ENCODE data around the gene CALML4.

Gene CALML4

DNA sequence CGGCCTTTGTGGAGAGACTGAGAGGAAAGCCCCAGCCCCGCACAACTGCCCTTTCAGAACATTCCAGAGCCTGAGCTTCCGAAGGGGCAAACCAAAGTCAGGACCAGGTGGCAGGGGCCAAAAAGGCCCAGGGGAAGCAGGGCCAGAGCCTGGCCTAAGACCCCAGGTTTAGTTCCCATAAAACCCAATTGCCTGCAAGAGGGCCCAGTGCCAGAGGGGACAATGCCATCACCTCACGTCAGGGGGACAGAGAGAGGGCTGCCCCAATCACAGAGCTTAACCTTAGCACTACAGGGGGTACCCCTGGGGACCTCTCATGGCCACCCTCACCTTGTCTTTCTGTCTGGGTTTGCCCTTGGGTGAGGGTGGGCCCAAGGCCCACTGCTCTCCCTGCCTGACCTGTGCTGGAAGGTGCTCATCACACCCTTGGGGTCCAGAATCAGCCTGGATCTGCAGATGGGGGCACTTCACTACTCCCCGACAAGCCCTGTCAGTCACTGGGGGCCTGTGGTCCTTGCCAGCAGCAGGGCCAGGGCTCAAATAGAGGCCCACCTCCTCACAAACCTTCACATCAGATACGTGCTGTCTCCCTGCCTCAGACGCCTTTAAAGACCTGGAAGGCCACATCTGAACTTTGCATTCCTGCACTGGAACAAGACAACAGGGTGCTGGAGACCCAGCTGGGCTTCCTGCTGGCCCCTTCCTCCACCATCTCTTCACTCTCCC, 3.8 kb downstream of the CALML4 start:
- H3K4me3 ChIP-seq (ENCODE audit: low read depth, low read length): no peak overlapping the region
- TF ChIP-seq CTCF (IDR thresholded peaks at IDR 0.05; ENCODE audit: borderline replicate concordance, insufficient read depth, low read depth, low read length): no peak

DNA sequence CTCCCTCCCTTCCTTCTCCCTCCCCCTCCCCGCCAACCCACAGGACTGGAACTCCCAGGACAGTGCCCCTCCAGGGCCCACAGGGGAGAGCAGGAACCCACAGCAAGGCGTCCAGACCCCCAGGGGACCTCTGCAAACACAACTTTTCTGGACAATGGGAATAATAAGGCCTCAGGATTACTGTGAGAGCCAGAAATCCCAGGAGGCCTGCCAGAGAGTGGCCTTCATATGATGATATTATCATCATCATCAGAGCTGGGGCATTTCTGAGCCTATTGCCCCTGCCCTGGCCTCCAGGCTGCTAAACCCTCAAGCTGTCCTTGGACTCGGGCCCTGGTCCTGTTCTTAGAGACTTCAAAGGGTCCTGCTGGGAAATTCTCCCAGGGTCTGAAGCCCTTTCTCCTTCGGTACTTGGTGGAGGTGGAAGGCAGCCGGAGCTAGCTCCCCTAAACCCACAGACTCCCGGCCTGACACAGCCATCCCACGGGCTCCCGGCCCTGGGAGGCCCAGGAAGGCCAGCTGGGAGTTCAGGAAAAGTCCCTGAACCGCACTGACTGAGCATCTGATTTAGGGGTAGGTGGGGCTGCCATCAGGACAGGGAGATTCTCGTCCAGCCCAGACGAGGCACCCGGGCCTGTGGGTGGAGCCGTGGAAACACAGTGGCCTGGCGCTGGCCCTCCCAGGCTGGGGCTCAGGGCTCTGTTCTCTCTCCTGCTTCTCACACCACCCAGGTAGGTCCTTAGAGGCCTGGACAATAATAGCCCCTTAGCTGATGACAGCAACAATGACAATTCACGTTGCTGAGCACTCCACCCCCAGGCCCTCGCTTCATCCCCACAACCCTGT, 4.9 kb downstream of the CALML4 start:
- no peak for TF ChIP-seq CTCF (IDR thresholded peaks at IDR 0.05; ENCODE audit: borderline replicate concordance, insufficient read depth, low read depth, low read length)
- H3K4me3 ChIP-seq (ENCODE audit: low read depth, low read length): no peak overlapping the region

DNA sequence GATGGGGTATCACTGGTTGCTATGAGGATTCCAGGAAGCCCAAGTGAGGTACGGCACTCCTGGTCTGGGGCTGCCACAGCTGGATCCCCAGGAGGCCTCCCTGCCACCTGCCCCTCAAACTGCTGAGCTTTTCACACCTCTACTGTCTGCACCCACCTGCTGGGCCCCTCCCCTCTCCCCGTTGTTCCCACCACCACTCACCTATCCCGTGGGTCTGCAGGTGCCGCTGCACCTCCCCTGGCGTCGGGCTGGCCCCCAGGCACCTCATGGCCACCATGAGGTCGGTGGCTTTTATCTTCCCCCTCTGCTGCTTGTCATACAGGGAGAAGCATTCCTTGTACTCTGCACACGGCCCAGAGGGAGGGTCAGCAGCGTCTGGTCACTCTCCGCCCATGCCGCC, 5.8 kb downstream of the CALML4 start:
- no peak for TF ChIP-seq CTCF (IDR thresholded peaks at IDR 0.05; ENCODE audit: borderline replicate concordance, insufficient read depth, low read depth, low read length)
- no peak overlapping the region for H3K4me3 ChIP-seq (ENCODE audit: low read depth, low read length)

GRCh38 chr15:68197661-68198437, 7.3 kb downstream of the CALML4 start:
- no peak for TF ChIP-seq CTCF (IDR thresholded peaks at IDR 0.05; ENCODE audit: borderline replicate concordance, insufficient read depth, low read depth, low read length)
- H3K4me3 ChIP-seq (ENCODE audit: low read depth, low read length): no peak overlapping the region

GRCh38 chr15:68197170-68197492, 8.0 kb downstream of the CALML4 start:
- no peak for TF ChIP-seq CTCF (IDR thresholded peaks at IDR 0.05; ENCODE audit: borderline replicate concordance, insufficient read depth, low read depth, low read length)
- H3K4me3 ChIP-seq (ENCODE audit: low read depth, low read length): no peak overlapping the region

GRCh38 chr15:68196445-68197169, 8.5 kb downstream of the CALML4 start:
- TF ChIP-seq CTCF (IDR thresholded peaks at IDR 0.05; ENCODE audit: borderline replicate concordance, insufficient read depth, low read depth, low read length): no peak

More at GRCh38 chr15:68196445-68197169, 8.5 kb downstream of the CALML4 start:
- H3K4me3 ChIP-seq (ENCODE audit: low read depth, low read length): no peak overlapping the region
